CD4-positive, alpha-beta memory T cell (primary cell): ENCODE data around the gene TTC7B. TPM values are rescaled to one million over a fixed set of nuclear protein-coding genes. Genes with fewer than 3 reads are reported as not detected.
A peak's percentile ranks its signal among the peaks of the same experiment; 100 is the strongest.

Experiments used
- CTCF ChIA-PET: fragments of 350-600 bp; sonication (Branson Sonifier 250); formaldehyde crosslinking; loops from one replicate; lab custom pipeline; 2021; ENCODE audit warnings: inconsistent platforms; ENCODE audit not compliant: partially characterized antibody; lab: Charles Lee
- POLR2A ChIA-PET: fragments of 350-600 bp; sonication (Branson Sonifier 250); formaldehyde crosslinking; loops from one replicate; lab custom pipeline; 2021; ENCODE audit not compliant: partially characterized antibody; lab: Charles Lee
- DNase-seq, 5 donors: peaks; one replicate each; pipeline versions ENCODE4 v3.0.0 to v3.0.0-alpha.2; 2020 to 2022; ENCODE audit warnings: mixed read lengths in 1 of 5
- H3K27ac ChIP-seq: one replicate; pipeline ENCODE4 v1.7.0; 2013; ENCODE audit warnings: low read depth, low read length
- H3K27me3 ChIP-seq: 2 replicates; pipeline ENCODE4 v1.7.0; 2013; ENCODE audit warnings: mild to moderate bottlenecking, low read length, moderate library complexity; ENCODE audit not compliant: insufficient read depth
- H3K36me3 ChIP-seq: 2 replicates; pipeline ENCODE4 v1.7.0; 2013; ENCODE audit warnings: mild to moderate bottlenecking, low read length, moderate library complexity; ENCODE audit not compliant: insufficient read depth
- H3K4me1 ChIP-seq: 2 replicates; pipeline ENCODE4 v1.7.0; 2013; ENCODE audit warnings: mild to moderate bottlenecking, low read length, moderate library complexity; ENCODE audit not compliant: insufficient read depth
- H3K4me3 ChIP-seq, 2 donors: one replicate each; pipeline ENCODE4 v1.7.0; 2013; ENCODE audit warnings: low read length in 2 of 2, mild to moderate bottlenecking in 1 of 2
- H3K9me3 ChIP-seq, 2 donors: one replicate each; pipeline ENCODE4 v1.7.0; 2013; ENCODE audit warnings: low read length in 2 of 2, control low read depth in 1 of 2; ENCODE audit not compliant: control insufficient read depth in 1 of 2
- H3K27ac Mint-ChIP-seq, 7 donors: one replicate each; pipeline ENCODE4 v1.8.0; 2020 to 2021; ENCODE audit warnings: mixed read lengths in 7 of 7, mild to moderate bottlenecking in 6 of 7, inconsistent platforms in 3 of 7, moderate library complexity in 3 of 7
- H3K27me3 Mint-ChIP-seq, 2 donors: one replicate each; pipeline ENCODE4 v1.8.0; 2020 to 2021; ENCODE audit warnings: mixed read lengths in 2 of 2
- H3K36me3 Mint-ChIP-seq, 2 donors: one replicate each; pipeline ENCODE4 v1.8.0; 2020 to 2021; ENCODE audit warnings: mixed read lengths in 2 of 2, inconsistent platforms in 1 of 2, mild to moderate bottlenecking in 1 of 2
- H3K4me1 Mint-ChIP-seq, 4 donors: one replicate each; pipeline ENCODE4 v1.8.0; 2020 to 2021; ENCODE audit warnings: mixed read lengths in 4 of 4, mild to moderate bottlenecking in 1 of 4
- H3K4me3 Mint-ChIP-seq, 8 donors: one replicate each; pipeline ENCODE4 v1.8.0; 2020 to 2021; ENCODE audit warnings: mixed read lengths in 8 of 8, mild to moderate bottlenecking in 7 of 8, moderate library complexity in 6 of 8, inconsistent platforms in 3 of 8
- H3K9me3 Mint-ChIP-seq, 8 donors: one replicate each; pipeline ENCODE4 v1.8.0; 2020 to 2021; ENCODE audit warnings: mixed read lengths in 8 of 8, mild to moderate bottlenecking in 5 of 8, inconsistent platforms in 3 of 8, moderate library complexity in 1 of 8
- intact Hi-C: fragments of 100-400 bp; cut with micrococcal nuclease; formaldehyde crosslinking; loops from one replicate; pipeline ENCODE4 v1.15.1; 2023
- polyA plus RNA-seq, 2 donors: library from polyadenylated mRNA; unstranded; fragments of 300-500 nt; fragmentation: Illumina TruSeq; gene quantifications; one replicate each; pipeline ENCODE4 v1.2.3, GENCODE V29; 2021
- total RNA-seq, 2 experiments: library from RNA; stranded (reverse); gene quantifications; one replicate each; pipeline ENCODE4 v1.2.3, GENCODE V29; 2021

TTC7B gene
- total and polyA plus RNA-seq, 4 experiments from 2014 or later: 0.30 to 1.9 (median 1.5) TPM; not detected in 1

DNA sequence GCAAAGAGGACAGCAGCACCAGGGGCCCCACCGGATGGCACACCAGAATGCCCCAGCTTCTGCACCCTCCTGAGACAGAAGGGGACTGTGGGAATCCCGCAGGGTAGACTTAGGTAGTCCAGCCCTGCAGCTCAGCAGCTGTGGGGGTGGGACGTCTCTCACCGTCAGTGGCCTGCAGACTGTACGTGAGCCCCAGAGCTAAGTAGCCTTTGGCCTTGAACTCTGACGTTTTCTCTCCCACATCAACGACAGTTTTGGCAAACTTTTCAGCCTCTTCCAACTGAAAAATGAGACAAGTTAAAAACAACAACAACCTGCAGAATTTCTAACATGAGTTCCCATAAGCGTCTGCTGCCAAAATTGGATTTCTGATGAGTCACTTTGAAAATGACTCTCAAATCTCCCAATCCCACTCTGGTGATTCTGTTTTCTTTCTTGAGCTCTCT is 161.4 kb downstream of the TTC7B start:
- H3K4me1 Mint-ChIP-seq: peaks cover 0 to 6% (median 0%) of the 10 kb centered on the region in 4 donors

GRCh38 chr14:90652626-90653025 is 163.6 kb downstream of the TTC7B start:
- no peaks in the 10 kb centered on the region for H3K4me1 Mint-ChIP-seq
- no peaks in the 10 kb centered on the region for H3K27me3 ChIP-seq
- H3K9me3 Mint-ChIP-seq: no peaks in the 10 kb centered on the region
- intact Hi-C loops: no loop called here
- ChIA-PET CTCF (interaction anchor here (1.1 kb wide), 1 partner anchor 8 kb away, joined by 3 read pairs; no protein-coding TSS in a partner anchor), POLR2A (no interaction called here)
- no peaks in the 10 kb centered on the region for H3K4me1 ChIP-seq
- H3K4me3 ChIP-seq: no peak overlapping the region
- no peak overlapping the region for H3K27ac ChIP-seq
- no peak for DNase-seq
- H3K4me3 Mint-ChIP-seq: no peak overlapping the region
- H3K36me3 ChIP-seq: no peaks in the 10 kb centered on the region
- H3K27me3 Mint-ChIP-seq: peaks cover 0 to 1% of the 10 kb centered on the region in 2 donors
- H3K36me3 Mint-ChIP-seq: no peaks in the 10 kb centered on the region
- no peak overlapping the region for H3K27ac Mint-ChIP-seq
- H3K9me3 ChIP-seq: no peaks in the 10 kb centered on the region

More for the DNA sequence above, 161.4 kb downstream of the TTC7B start:
- DNase-seq: no peak
- Mint-ChIP-seq H3K4me3 (no peak overlapping the region), H3K27ac (no peak overlapping the region), H3K36me3 (no peaks in the 10 kb centered on the region), H3K27me3 (peaks cover 0 to 3% of the 10 kb centered on the region in 2 donors), H3K9me3 (no peaks in the 10 kb centered on the region)
- intact Hi-C loops: no loop called here
- Histone ChIP-seq H3K27ac (no peak overlapping the region), H3K36me3 (no peaks in the 10 kb centered on the region), H3K27me3 (no peaks in the 10 kb centered on the region), H3K9me3 (no peaks in the 10 kb centered on the region), H3K4me3 (no peak overlapping the region), H3K4me1 (peaks cover 4% of the 10 kb centered on the region)
- CTCF ChIA-PET: no interaction called here
- POLR2A ChIA-PET: no interaction called here

GRCh38 chr14:90651976-90652560 is 164.2 kb downstream of the TTC7B start:
- Histone ChIP-seq H3K27ac (no peak overlapping the region), H3K4me1 (no peaks in the 10 kb centered on the region), H3K9me3 (no peaks in the 10 kb centered on the region), H3K36me3 (no peaks in the 10 kb centered on the region), H3K27me3 (no peaks in the 10 kb centered on the region), H3K4me3 (no peak overlapping the region)
- ChIA-PET POLR2A (no interaction called here), CTCF (no interaction called here)
- Mint-ChIP-seq H3K4me1 (no peaks in the 10 kb centered on the region), H3K36me3 (no peaks in the 10 kb centered on the region), H3K9me3 (no peaks in the 10 kb centered on the region), H3K27me3 (no peaks in the 10 kb centered on the region), H3K4me3 (no peak overlapping the region), H3K27ac (no peak overlapping the region)
- no peak for DNase-seq
- intact Hi-C loops: no loop called here

DNA sequence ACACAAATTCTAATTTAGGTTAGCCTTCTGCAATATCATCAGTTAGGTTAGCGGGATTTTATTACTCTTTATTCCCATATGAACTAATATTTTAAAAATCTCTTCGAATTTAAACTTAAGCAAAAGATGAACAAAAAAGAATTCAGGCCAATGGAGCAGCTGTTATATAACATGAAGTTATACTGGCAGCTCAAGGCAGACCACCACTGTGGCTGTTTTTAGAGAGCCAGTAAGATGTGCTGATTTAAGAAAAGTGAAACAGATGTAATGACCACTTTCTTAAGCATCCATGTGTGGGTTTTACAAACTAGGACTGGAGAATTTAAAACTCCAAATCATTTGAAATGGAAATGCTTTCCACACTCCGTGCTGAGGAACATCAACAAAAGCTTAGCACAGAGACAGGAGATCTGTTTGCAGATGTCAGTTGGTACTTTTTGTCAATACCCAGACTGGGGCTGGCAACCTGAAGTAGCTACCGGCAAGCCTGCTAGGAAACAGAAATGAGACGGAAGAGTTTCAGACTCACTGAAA is 164.9 kb downstream of the TTC7B start:
- Histone ChIP-seq H3K27ac (no peak overlapping the region), H3K4me3 (no peak overlapping the region), H3K9me3 (no peaks in the 10 kb centered on the region), H3K4me1 (no peaks in the 10 kb centered on the region), H3K36me3 (no peaks in the 10 kb centered on the region), H3K27me3 (no peaks in the 10 kb centered on the region)
- no peaks in the 10 kb centered on the region for H3K9me3 Mint-ChIP-seq
- intact Hi-C loops: no loop called here
- H3K27me3 Mint-ChIP-seq: no peaks in the 10 kb centered on the region
- H3K4me3 Mint-ChIP-seq: no peak overlapping the region
- H3K4me1 Mint-ChIP-seq: no peaks in the 10 kb centered on the region
- no peak overlapping the region for H3K27ac Mint-ChIP-seq
- POLR2A ChIA-PET: no interaction called here
- H3K36me3 Mint-ChIP-seq: no peaks in the 10 kb centered on the region
- no peak for DNase-seq
- CTCF ChIA-PET: no interaction called here

DNA sequence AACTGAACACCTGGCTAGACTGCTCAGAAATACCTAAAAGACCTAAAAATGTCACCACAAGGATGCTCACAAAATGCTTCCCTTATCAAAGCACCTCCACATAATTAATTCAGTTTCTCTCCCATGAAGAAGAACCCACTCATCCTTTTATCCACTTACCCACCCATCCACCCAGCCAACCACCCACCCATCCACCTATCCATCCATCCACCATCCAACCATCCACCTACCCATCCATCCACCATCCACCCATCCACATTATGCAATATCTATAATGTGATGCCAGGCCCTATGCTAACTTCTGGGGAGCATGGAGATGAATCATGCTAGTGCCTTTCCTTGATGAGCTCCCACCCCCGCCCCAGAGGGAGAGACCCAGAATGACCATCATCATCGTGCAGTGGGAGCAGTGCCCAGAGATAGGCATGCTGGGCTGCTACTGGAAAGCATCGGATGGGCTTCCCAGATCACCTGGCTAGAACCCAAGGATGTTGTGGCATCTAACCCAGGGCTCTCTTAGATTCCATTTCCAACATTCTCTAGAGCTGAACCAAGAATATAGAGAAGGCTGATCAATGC is 166.6 kb downstream of the TTC7B start:
- Mint-ChIP-seq H3K9me3 (no peaks in the 10 kb centered on the region), H3K27ac (peak overlapping the region in 1 of 7 donors; percentile 51), H3K36me3 (no peaks in the 10 kb centered on the region), H3K4me3 (no peak overlapping the region), H3K27me3 (no peaks in the 10 kb centered on the region), H3K4me1 (no peaks in the 10 kb centered on the region)
- intact Hi-C loops: no loop called here
- H3K27me3 ChIP-seq: no peaks in the 10 kb centered on the region
- no peak overlapping the region for H3K4me3 ChIP-seq
- ChIA-PET CTCF (no interaction called here), POLR2A (no interaction called here)
- no peaks in the 10 kb centered on the region for H3K9me3 ChIP-seq
- DNase-seq: no peak
- H3K4me1 ChIP-seq: no peaks in the 10 kb centered on the region
- no peak overlapping the region for H3K27ac ChIP-seq
- no peaks in the 10 kb centered on the region for H3K36me3 ChIP-seq

DNA sequence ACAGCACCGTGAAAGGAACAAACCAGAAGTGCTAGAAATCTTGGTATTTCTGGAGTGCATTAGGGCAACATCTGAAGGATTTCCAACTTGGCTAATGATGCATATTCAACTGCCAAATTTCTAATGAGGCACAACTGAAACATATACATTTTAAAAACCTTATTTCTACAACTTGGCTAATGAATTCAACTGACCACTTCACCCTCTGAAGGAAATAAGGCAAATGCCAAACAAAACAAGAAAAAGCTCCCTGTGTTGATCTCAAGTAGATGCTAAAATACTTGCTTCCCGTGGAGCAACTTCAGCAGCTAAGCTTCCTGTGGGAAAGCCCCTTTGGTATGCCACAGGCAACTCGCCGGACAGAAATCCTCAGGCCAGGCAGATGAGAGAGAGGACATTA is 167.1 kb downstream of the TTC7B start:
- H3K36me3 ChIP-seq: no peaks in the 10 kb centered on the region
- POLR2A ChIA-PET: no interaction called here
- CTCF ChIA-PET: no interaction called here
- Mint-ChIP-seq H3K4me3 (no peak overlapping the region), H3K9me3 (no peaks in the 10 kb centered on the region), H3K27me3 (no peaks in the 10 kb centered on the region), H3K4me1 (no peaks in the 10 kb centered on the region), H3K27ac (no peak overlapping the region), H3K36me3 (no peaks in the 10 kb centered on the region)
- no peak overlapping the region for H3K4me3 ChIP-seq
- no peaks in the 10 kb centered on the region for H3K9me3 ChIP-seq
- intact Hi-C loops: no loop called here
- H3K4me1 ChIP-seq: no peaks in the 10 kb centered on the region
- no peak overlapping the region for H3K27ac ChIP-seq
- DNase-seq: no peak
- no peaks in the 10 kb centered on the region for H3K27me3 ChIP-seq

DNA sequence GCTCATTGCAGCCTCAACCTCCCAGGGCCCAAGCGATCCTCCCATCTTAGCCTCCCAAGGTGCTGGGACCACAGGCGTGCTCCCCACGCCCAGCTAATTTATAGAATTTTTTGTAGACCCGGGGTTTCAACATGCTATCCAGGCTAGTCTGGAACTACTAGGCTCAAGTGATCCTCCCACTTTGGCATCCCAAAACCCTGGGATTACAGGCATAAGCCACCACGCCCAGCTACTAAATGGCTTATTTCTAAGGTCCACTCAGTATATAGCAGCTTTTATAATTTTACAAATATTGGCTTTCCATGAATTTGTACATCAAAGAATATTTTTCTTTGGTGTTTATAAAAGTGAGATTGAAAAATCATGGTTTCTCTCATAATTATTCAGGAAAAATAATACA is 167.8 kb downstream of the TTC7B start:
- Histone ChIP-seq H3K4me3 (no peak overlapping the region), H3K36me3 (no peaks in the 10 kb centered on the region), H3K27ac (no peak overlapping the region), H3K4me1 (no peaks in the 10 kb centered on the region), H3K9me3 (no peaks in the 10 kb centered on the region), H3K27me3 (no peaks in the 10 kb centered on the region)
- intact Hi-C loops: no loop called here
- no peaks in the 10 kb centered on the region for H3K4me1 Mint-ChIP-seq
- H3K27ac Mint-ChIP-seq: no peak overlapping the region
- no peak overlapping the region for H3K4me3 Mint-ChIP-seq
- H3K27me3 Mint-ChIP-seq: no peaks in the 10 kb centered on the region
- no peaks in the 10 kb centered on the region for H3K36me3 Mint-ChIP-seq
- DNase-seq: no peak
- no peaks in the 10 kb centered on the region for H3K9me3 Mint-ChIP-seq
- ChIA-PET CTCF (no interaction called here), POLR2A (interaction anchor here (0.8 kb wide), 1 partner anchor 43 kb away, joined by 3 read pairs; no protein-coding TSS in a partner anchor)
